ENCODE results near the gene ILF3. TPM values are rescaled to one million over a fixed set of nuclear protein-coding genes. Genes with fewer than 3 reads are reported as not detected.

ILF3 gene
- total and polyA plus RNA-seq, 11 donors = 45.7 to 140 (median 110) TPM

- TF ChIP-seq POLR2A (IDR thresholded peaks at IDR 0.05) (no peak), CTCF (IDR thresholded peaks at IDR 0.05) (no peak)
- no peak for DNase-seq
- Histone ChIP-seq H3K27me3 (no peaks in the 10 kb centered on the region), H3K9me3 (no peaks in the 10 kb centered on the region), H3K4me1 (peaks cover 0 to 28% (median 14%) of the 10 kb centered on the region in 12 donors), H3K36me3 (peaks cover 0 to 96% (median 87%) of the 10 kb centered on the region in 9 donors), H3K27ac (no peak overlapping the region), H3K4me3 (no peak overlapping the region)
- intact Hi-C loops (cut with DNase I) = no loop called here
- WGBS, 4 donors = 86 to 94% (median 91%) methylated on average over 10 to 27 of the region's 27 CpGs
- ATAC-seq = no peak
Observed at GRCh38 chr19:10688545-10689280, 34.6 kb downstream of the ILF3 start.

GRCh38 chr19:10690341-10690781, 36.2 kb downstream of the ILF3 start:
- Histone ChIP-seq H3K36me3 (peaks cover 0 to 79% (median 71%) of the 10 kb centered on the region in 9 donors), H3K9me3 (no peaks in the 10 kb centered on the region), H3K4me3 (no peak overlapping the region), H3K27ac (no peak overlapping the region), H3K27me3 (no peaks in the 10 kb centered on the region), H3K4me1 (peaks cover 3 to 31% (median 17%) of the 10 kb centered on the region in 12 donors)
- no peak for TF ChIP-seq CTCF (IDR thresholded peaks at IDR 0.05)
- no peak for TF ChIP-seq POLR2A (IDR thresholded peaks at IDR 0.05)
- 47 to 56% (median 54%) methylated on average over 5 to 7 of the region's 7 CpGs for WGBS, 4 donors
- ATAC-seq (no peak), DNase-seq (no peak)
- intact Hi-C loops (cut with DNase I) = loop anchor here in 3 of 10 donors (5.0 kb wide), 2 partner anchors 33 to 108 kb away; no protein-coding TSS in a partner anchor

- Histone ChIP-seq H3K27ac (no peak overlapping the region), H3K9me3 (no peaks in the 10 kb centered on the region), H3K4me3 (no peak overlapping the region), H3K36me3 (peaks cover 0 to 70% (median 63%) of the 10 kb centered on the region in 9 donors), H3K4me1 (peaks cover 5 to 29% (median 17%) of the 10 kb centered on the region in 12 donors), H3K27me3 (no peaks in the 10 kb centered on the region)
- 81 to 85% (median 84%) methylated on average over 17 to 23 of the region's 23 CpGs for WGBS, 4 donors
- TF ChIP-seq POLR2A (IDR thresholded peaks at IDR 0.05) (no peak), CTCF (IDR thresholded peaks at IDR 0.05) (no peak)
- intact Hi-C loops (cut with DNase I) = loop anchor here in 3 of 10 donors (5.0 kb wide), 2 partner anchors 34 to 109 kb away; no protein-coding TSS in a partner anchor
- ATAC-seq (no peak), DNase-seq (no peak)
Observed at GRCh38 chr19:10691178-10691881, 37.2 kb downstream of the ILF3 start.

- Histone ChIP-seq H3K36me3 (peaks cover 0 to 64% (median 59%) of the 10 kb centered on the region in 9 donors), H3K27ac (no peak overlapping the region), H3K27me3 (no peaks in the 10 kb centered on the region), H3K4me3 (no peak overlapping the region), H3K4me1 (peaks cover 5 to 24% (median 14%) of the 10 kb centered on the region in 12 donors), H3K9me3 (no peaks in the 10 kb centered on the region)
- intact Hi-C loops (cut with DNase I) = loop anchor here in 3 of 10 donors (5.0 kb wide), 2 partner anchors 35 to 110 kb away; no protein-coding TSS in a partner anchor
- TF ChIP-seq POLR2A (IDR thresholded peaks at IDR 0.05) = no peak
- no peak for TF ChIP-seq CTCF (IDR thresholded peaks at IDR 0.05)
- ATAC-seq (no peak), DNase-seq (no peak)
- 70 to 86% (median 82%) methylated on average over 4 to 5 of the region's 5 CpGs for WGBS, 4 donors
Observed at GRCh38 chr19:10691883-10692282, 37.7 kb downstream of the ILF3 start.
